Activated CD4-positive, alpha-beta T cell treated with anti-CD3 and anti-CD28 coated beads for 24 hours (primary cell): ENCODE measurements around the gene TRMT10B.

Experiments
- DNase-seq, 2 donors: peaks; one replicate each; pipeline ENCODE4 v3.0.0-alpha.2; 2020; ENCODE audit warnings: low read depth in 2 of 2

The TRMT10B gene

GRCh38 chr9:37753489-37754190 is at the start of gene TRMT10B:
Gene TRMT10B (plus strand): TSS chr9:37753805. CDS start chr9:37761932, 8,127 bp downstream.
- peak; percentile 65 to 67 for DNase-seq

- no peak for DNase-seq
These were observed 47.8 kb upstream of the TRMT10B start for GRCh38 chr9:37705787-37706186.

GRCh38 chr9:37706290-37706689 is 47.3 kb upstream of the TRMT10B start:
- DNase-seq = no peak

GRCh38 chr9:37707748-37708147 is 45.9 kb upstream of the TRMT10B start:
- DNase-seq = no peak

- DNase-seq = no peak
These were observed 43.6 kb upstream of the TRMT10B start for GRCh38 chr9:37710046-37710445.

- no peak for DNase-seq
These were observed 38.3 kb upstream of the TRMT10B start for GRCh38 chr9:37715260-37715659.

- no peak for DNase-seq
These were observed 37.6 kb upstream of the TRMT10B start for GRCh38 chr9:37715991-37716505.

- DNase-seq = no peak
These were observed 34.1 kb upstream of the TRMT10B start for GRCh38 chr9:37719526-37719925.

- no peak for DNase-seq
These were observed 26.6 kb upstream of the TRMT10B start for GRCh38 chr9:37727013-37727412.

GRCh38 chr9:37729499-37729898 is 24.1 kb upstream of the TRMT10B start:
- no peak for DNase-seq

- no peak for DNase-seq
These were observed 23.3 kb upstream of the TRMT10B start for GRCh38 chr9:37730256-37730655.

GRCh38 chr9:37730839-37731238 is 22.8 kb upstream of the TRMT10B start:
- no peak for DNase-seq

- DNase-seq = no peak
These were observed 21.4 kb upstream of the TRMT10B start for GRCh38 chr9:37732086-37732741.

GRCh38 chr9:37732952-37733351 is 20.7 kb upstream of the TRMT10B start:
- DNase-seq = no peak

- no peak for DNase-seq
These were observed 14.4 kb upstream of the TRMT10B start for GRCh38 chr9:37739222-37739621.

GRCh38 chr9:37740128-37740527 is 13.5 kb upstream of the TRMT10B start:
- DNase-seq = no peak

- no peak for DNase-seq
These were observed 12.8 kb upstream of the TRMT10B start for GRCh38 chr9:37740631-37741328.

- DNase-seq = no peak
These were observed 7.6 kb upstream of the TRMT10B start for GRCh38 chr9:37745970-37746369.

GRCh38 chr9:37746448-37747270 is 6.9 kb upstream of the TRMT10B start:
- no peak for DNase-seq

- DNase-seq = peak; percentile 36 to 38
These were observed 6.3 kb upstream of the TRMT10B start for GRCh38 chr9:37747271-37747753.

GRCh38 chr9:37749129-37749528 is 4.5 kb upstream of the TRMT10B start:
- no peak for DNase-seq

GRCh38 chr9:37751186-37751585 is 2.4 kb upstream of the TRMT10B start:
- DNase-seq = no peak
